ENCODE data around the gene RAPGEF4.
"Not testable (repeated sequence)": the region's sequence is repeated elsewhere in the genome, so short reads cannot be mapped to it uniquely, and the experiment has no call there.

RAPGEF4 gene

DNA sequence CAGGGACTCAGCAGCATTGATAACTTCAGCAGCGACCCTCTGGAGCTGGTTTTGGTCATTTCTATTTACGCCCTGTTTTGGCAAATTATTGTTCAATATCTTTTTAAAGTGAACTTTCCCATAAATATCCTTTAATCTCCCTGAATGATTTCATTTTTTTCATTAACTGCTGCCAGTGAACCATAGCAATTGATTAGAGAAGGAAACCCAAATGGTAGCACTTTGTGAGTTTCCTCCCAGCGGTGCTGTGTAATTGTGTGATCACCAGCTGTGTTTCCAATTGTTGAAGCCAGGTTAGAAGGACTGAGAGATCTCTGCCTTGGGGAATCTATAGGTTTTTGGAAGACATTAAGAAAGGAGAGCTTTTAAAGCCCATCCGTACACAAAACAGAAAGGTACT, 356.3 kb downstream of the RAPGEF4 start:
- TF ChIP-seq, protein P1, sequence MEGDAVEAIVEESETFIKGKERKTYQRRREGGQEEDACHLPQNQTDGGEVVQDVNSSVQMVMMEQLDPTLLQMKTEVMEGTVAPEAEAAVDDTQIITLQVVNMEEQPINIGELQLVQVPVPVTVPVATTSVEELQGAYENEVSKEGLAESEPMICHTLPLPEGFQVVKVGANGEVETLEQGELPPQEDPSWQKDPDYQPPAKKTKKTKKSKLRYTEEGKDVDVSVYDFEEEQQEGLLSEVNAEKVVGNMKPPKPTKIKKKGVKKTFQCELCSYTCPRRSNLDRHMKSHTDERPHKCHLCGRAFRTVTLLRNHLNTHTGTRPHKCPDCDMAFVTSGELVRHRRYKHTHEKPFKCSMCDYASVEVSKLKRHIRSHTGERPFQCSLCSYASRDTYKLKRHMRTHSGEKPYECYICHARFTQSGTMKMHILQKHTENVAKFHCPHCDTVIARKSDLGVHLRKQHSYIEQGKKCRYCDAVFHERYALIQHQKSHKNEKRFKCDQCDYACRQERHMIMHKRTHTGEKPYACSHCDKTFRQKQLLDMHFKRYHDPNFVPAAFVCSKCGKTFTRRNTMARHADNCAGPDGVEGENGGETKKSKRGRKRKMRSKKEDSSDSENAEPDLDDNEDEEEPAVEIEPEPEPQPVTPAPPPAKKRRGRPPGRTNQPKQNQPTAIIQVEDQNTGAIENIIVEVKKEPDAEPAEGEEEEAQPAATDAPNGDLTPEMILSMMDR (IDR thresholded peaks at IDR 0.05; ENCODE audit: low read depth, low read length) = no peak
- DNase-seq (ENCODE audit: extremely low read depth, low read depth) = no peak

DNA sequence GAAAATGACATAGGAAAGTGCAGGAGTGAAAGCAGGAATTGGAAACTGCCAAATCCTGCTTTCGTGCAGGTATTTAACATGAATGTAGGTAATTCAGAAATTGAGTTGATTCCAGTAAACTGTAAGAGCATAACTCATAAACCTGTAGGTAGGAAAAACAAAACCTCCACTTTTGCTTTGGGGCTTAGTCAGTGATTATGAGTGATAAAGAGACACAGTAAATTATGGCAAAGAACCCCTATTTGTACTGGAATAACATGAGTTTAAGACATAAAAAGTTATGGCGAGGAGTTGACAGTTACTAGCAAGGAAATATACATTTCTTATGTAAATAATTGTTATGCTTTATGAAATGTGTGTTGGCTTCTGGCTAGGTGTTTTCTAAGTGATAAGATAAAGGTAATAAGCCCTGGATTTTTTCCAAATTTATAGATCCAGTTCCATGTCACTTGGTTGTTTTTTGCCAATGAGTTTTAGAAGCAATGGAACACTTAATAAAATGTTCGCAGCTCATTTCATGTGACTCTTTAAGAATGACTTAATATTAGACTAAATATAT, 357.3 kb downstream of the RAPGEF4 start:
- TF ChIP-seq, protein P1 (IDR thresholded peaks at IDR 0.05; ENCODE audit: low read depth, low read length) = no peak

DNA sequence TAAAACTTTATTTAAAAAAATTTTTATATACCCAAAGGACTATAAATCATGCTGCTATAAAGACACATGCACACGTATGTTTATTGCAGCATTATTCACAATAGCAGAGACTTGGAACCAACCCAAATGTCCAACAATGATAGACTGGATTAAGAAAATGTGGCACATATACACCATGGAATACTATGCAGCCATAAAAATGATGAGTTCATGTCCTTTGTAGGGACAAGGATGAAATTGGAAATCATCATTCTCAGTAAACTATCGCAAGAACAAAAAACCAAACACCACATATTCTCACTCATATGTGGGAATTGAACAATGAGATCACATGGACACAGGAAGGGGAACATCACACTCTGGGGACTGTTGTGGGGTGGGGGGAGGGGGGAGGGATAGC, 358.0 kb downstream of the RAPGEF4 start:
- DNase-seq (ENCODE audit: extremely low read depth, low read depth) = not testable (repeated sequence)

More for the DNA sequence above, 357.3 kb downstream of the RAPGEF4 start:
- no peak for DNase-seq (ENCODE audit: extremely low read depth, low read depth)

DNA sequence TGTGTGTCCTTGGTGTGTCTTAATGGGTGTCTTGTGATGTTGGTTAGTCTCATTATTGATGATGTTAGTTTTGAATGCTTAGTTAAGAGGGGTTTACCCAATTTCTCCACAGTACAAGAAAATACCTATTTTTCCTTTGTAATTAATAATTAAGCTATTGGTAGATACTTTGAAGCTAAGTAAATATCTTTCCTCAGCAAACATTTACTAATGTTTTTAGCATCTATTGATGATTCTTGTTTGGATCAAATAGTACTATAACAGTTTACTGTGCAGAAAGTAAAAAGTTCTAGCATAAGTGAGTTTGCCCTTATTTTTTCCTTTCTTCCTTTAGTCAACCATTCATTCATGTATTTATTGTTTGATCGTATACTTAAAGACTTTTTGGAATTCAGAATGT, 359.1 kb downstream of the RAPGEF4 start:
- TF ChIP-seq, protein P1 (IDR thresholded peaks at IDR 0.05; ENCODE audit: low read depth, low read length) = no peak
- no peak for DNase-seq (ENCODE audit: extremely low read depth, low read depth)

DNA sequence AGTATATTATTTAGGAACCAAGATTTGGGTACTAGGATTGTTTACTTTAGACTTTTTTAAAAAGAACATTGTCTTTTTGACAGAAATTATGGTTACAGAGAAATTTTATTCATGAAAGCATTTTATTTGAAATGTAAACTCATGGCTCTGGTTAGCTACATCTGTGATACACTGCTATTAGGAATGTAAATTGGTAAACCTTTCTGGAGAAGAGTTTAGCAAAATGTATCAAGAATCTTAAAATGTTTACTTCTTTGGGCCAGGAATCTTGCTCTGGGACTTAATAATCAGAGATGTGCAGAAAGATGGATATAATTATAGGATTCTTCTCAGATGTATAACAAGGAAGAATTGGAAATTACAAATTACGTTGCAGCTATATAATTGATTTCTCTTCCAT, 359.7 kb downstream of the RAPGEF4 start:
- DNase-seq (ENCODE audit: extremely low read depth, low read depth) = no peak
- TF ChIP-seq, protein P1 (IDR thresholded peaks at IDR 0.05; ENCODE audit: low read depth, low read length) = no peak

DNA sequence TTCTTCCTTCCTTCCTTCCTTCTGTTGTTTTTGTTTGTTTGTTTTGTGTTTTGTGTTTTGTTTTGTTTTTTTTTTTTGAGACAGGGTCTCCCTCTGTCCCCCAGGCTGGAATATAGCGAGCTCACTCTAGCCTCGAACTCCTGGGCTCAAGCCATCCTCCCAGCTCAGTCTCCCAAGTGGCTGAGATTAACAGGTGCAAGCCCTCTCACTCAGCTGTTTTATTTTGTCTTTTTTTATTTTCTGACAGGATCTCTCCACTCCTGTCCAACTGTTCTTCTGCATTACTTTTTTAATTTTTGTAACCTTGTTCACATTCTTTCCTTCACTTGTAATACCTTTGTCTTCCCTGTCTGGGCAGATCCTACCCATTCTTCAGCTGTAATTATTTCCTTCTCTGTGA, 363.6 kb downstream of the RAPGEF4 start:
- TF ChIP-seq, protein P1 (IDR thresholded peaks at IDR 0.05; ENCODE audit: low read depth, low read length) = no peak

DNA sequence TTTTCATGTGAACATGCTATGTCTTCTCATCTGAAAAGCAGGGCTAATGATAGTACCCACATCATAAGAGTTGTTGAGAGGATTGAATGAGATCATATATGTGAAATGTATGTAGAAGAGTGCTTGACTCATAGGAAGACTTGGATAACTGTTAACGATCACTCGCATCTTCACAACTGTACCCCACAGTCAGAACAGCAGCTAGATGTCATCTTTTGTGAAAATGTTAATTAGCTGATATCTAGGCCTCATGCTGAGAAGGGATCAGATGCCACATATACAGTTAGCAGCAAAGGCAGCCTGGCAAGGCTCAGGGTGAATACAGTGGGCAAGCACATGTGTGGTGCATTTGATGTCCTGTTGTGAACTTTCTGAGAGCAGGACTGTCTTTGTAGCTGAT, 364.2 kb downstream of the RAPGEF4 start:
- no peak for DNase-seq (ENCODE audit: extremely low read depth, low read depth)
- TF ChIP-seq, protein P1 (IDR thresholded peaks at IDR 0.05; ENCODE audit: low read depth, low read length) = no peak

More for the DNA sequence above, 363.6 kb downstream of the RAPGEF4 start:
- DNase-seq (ENCODE audit: extremely low read depth, low read depth) = no peak

DNA sequence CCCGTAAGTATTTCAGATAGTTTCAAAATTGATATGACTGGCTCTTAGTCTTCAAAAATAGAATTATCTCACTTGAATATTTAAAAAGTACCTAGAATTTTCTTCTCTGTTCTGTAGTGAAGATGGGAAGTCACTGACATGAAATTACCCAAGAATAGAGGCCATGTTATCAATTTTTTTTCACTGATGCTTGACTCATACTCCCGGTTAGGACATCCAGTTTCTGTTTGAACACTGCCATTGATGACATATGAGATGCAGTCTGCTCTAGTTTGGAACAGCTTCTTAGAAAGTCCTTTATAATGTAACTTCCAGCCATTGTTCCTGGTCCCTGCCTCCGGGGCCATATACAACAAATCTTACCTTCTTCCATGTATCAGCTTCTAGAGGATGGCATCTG, 366.0 kb downstream of the RAPGEF4 start:
- TF ChIP-seq, protein P1 (IDR thresholded peaks at IDR 0.05; ENCODE audit: low read depth, low read length) = no peak
- DNase-seq (ENCODE audit: extremely low read depth, low read depth) = no peak

Data from AG09319 (cell line).